ENCODE data around the gene PTPRC.

DNA sequence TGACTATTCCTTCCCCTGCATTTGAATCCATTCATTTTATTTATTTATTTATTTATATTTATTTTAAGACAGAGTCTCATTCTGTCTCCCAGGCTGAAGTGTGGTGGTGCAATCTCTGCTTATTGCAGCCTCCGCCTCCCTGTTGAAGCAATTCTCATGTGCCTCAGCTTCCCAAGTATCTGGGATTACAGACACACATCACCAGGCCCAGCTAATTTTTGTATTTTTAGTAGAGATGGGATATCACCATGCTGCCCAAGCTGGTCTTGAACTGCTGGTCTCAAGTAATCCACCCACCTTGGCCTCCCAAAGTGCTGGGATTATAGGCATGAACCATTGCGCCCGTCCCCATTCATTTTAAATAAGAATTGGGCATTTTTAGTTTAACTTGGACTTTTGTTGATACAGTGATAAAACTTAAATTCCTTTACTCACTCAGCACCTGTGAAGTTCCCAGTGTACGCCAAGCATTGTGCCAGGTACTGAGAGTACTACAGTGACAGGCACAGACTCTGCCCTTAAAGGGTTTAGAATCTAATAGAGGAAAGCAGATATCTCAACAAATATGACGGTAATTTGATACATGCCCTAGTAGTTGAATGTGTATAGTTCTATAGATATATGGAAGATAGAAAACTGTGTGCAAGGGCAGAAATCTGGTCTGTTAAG lies 90.5 kb downstream of the PTPRC start:
- TF ChIP-seq POLR2A (IDR thresholded peaks at IDR 0.05): no peak
- TF ChIP-seq, protein P1, sequence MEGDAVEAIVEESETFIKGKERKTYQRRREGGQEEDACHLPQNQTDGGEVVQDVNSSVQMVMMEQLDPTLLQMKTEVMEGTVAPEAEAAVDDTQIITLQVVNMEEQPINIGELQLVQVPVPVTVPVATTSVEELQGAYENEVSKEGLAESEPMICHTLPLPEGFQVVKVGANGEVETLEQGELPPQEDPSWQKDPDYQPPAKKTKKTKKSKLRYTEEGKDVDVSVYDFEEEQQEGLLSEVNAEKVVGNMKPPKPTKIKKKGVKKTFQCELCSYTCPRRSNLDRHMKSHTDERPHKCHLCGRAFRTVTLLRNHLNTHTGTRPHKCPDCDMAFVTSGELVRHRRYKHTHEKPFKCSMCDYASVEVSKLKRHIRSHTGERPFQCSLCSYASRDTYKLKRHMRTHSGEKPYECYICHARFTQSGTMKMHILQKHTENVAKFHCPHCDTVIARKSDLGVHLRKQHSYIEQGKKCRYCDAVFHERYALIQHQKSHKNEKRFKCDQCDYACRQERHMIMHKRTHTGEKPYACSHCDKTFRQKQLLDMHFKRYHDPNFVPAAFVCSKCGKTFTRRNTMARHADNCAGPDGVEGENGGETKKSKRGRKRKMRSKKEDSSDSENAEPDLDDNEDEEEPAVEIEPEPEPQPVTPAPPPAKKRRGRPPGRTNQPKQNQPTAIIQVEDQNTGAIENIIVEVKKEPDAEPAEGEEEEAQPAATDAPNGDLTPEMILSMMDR (IDR thresholded peaks at IDR 0.05): no peak
